Fibroblast of lung (primary cell): ENCODE data around the gene PHF14. TPM values are rescaled to one million over a fixed set of nuclear protein-coding genes. Genes with fewer than 3 reads are reported as not detected.
"Not testable (repeated sequence)": the region's sequence is repeated elsewhere in the genome, so short reads cannot be mapped to it uniquely, and the experiment has no call there.

Source experiments
- DNase-seq, 2 donors: peaks; one replicate each; pipeline versions ENCODE4 v3.0.0 to v3.0.0-alpha.2; 2010; ENCODE audit warnings: low read depth in 2 of 2
- H2AFZ ChIP-seq: 2 replicates; pipeline ENCODE4 v1.5.1; 2012; ENCODE audit warnings: low read length, control low read depth, inconsistent platforms
- H3K27ac ChIP-seq: 2 replicates; pipeline ENCODE4 v1.5.1; 2011; ENCODE audit warnings: low read length, control low read depth; ENCODE audit not compliant: insufficient read depth
- H3K27me3 ChIP-seq: 2 replicates; pipeline ENCODE4 v1.5.1; 2011; ENCODE audit warnings: mild to moderate bottlenecking, low read length; ENCODE audit not compliant: control insufficient read depth, insufficient read depth
- H3K36me3 ChIP-seq: 2 replicates; pipeline ENCODE4 v1.5.1; 2011; ENCODE audit warnings: low read length; ENCODE audit not compliant: control insufficient read depth, insufficient read depth
- H3K4me1 ChIP-seq: 2 replicates; pipeline ENCODE4 v1.5.1; 2011; ENCODE audit warnings: low read length; ENCODE audit not compliant: control insufficient read depth, insufficient read depth; ENCODE audit errors: extremely low read depth
- H3K4me2 ChIP-seq: 2 replicates; pipeline ENCODE4 v1.5.1; 2011; ENCODE audit warnings: low read length, control low read depth; ENCODE audit not compliant: insufficient read depth; ENCODE audit errors: extremely low read depth
- H3K4me3 ChIP-seq, 4 experiments: fragments of 200-600 bp in 1 of 4; sonication (generic) in 1 of 4; replicated peaks in 1 of 4; 2 replicates each; pipeline ENCODE4 v1.5.1; 2011 to 2016; ENCODE audit warnings: low read length in 4 of 4, low read depth in 3 of 4, mild to moderate bottlenecking in 3 of 4, control low read depth in 2 of 4, inconsistent platforms in 1 of 4, mixed read lengths in 1 of 4; ENCODE audit not compliant: insufficient read depth in 1 of 4; ENCODE audit errors: control extremely low read depth in 1 of 4
- H3K79me2 ChIP-seq: 2 replicates; pipeline ENCODE4 v1.5.1; 2012; ENCODE audit warnings: mild to moderate bottlenecking, low read length, inconsistent platforms; ENCODE audit not compliant: control insufficient read depth, insufficient read depth
- H3K9ac ChIP-seq: 2 replicates; pipeline ENCODE4 v1.5.1; 2011; ENCODE audit warnings: mild to moderate bottlenecking, low read length, control low read depth; ENCODE audit not compliant: insufficient read depth
- H3K9me3 ChIP-seq: 2 replicates; pipeline ENCODE4 v1.5.1; 2012; ENCODE audit warnings: low read depth, low read length; ENCODE audit not compliant: control insufficient read depth, insufficient read depth
- H4K20me1 ChIP-seq: 2 replicates; pipeline ENCODE4 v1.5.1; 2011; ENCODE audit warnings: low read length; ENCODE audit not compliant: control insufficient read depth, insufficient read depth; ENCODE audit errors: extremely low read depth
- EZH2 ChIP-seq: IDR thresholded peaks from 2 replicates; pipeline ENCODE4 v1.5.1; 2012; ENCODE audit warnings: low read length, control low read depth, mild to moderate bottlenecking; ENCODE audit errors: missing control alignments
- polyA plus RNA-seq, 2 donors: library from polyadenylated mRNA; depleted of rRNA in 1 of 2; stranded (reverse) in 1 of 2; unstranded in 1 of 2; fragments of >200 nt; gene quantifications; 2 replicates each; pipeline ENCODE4 v1.2.1, GENCODE V29; 2011 to 2012; ENCODE audit warnings: missing spikeins in 1 of 2
- total RNA-seq: library from RNA; depleted of rRNA; stranded (reverse); fragments of >200 nt; gene quantifications from 2 replicates; pipeline ENCODE4 v1.2.1, GENCODE V29; 2014
- TF ChIP-seq, protein P1 (sequence below), 2 donors: IDR thresholded peaks in 1 of 2; conservative IDR thresholded peaks in 1 of 2; 1 replicate in 1 of 2; 2 replicates in 1 of 2; pipeline ENCODE4 v1.5.1; 2011 to 2012; ENCODE audit warnings: low read length in 2 of 2, control low read depth in 1 of 2, inconsistent platforms in 1 of 2, low read depth in 1 of 2, mild to moderate bottlenecking in 1 of 2

The PHF14 gene
- total and polyA plus RNA-seq, 2 donors (not counting 1 experiment from before 2014, with no cell fraction given), result 18.8 to 29.6 TPM

DNA sequence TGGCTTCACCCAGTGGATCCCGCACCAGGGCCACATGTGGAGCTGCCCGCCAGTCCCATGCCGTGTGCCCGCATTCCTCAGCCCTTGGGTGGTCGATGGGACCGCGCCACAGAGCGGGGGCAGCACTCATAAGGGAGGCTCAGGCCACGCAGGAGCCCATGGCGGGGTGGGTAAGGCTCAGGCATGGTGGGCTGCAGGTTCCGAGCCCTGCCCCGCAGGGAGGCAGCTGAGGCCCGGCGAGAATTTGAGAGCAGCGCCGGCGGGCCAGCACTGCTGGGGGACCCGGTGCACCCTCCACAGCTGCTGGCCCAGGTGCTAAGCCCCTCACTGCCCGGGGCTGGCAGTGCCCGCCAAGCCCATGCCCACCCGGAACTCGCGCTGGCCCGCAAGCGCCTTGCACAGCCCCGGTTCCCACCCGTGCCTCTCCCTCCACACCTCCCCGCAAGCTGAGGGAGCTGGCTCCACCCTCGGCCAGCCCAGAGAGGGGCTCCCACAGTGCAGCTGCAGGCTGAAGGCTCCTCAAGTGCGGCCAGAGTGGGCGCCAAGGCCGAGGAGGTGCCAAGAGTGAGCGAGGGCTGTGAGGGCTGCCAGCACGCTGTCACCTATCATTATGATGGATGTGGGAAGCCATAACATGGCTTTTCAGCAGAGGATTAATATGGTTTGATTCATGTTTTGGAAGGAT, 22.0 kb downstream of the PHF14 start:
- H3K9ac ChIP-seq, H3K27me3 ChIP-seq, DNase-seq, H3K4me3 ChIP-seq, H3K79me2 ChIP-seq, H3K4me2 ChIP-seq, H3K27ac ChIP-seq, H3K9me3 ChIP-seq, H3K4me1 ChIP-seq, H2AFZ ChIP-seq, H4K20me1 ChIP-seq, H3K36me3 ChIP-seq: not testable (repeated sequence)

DNA sequence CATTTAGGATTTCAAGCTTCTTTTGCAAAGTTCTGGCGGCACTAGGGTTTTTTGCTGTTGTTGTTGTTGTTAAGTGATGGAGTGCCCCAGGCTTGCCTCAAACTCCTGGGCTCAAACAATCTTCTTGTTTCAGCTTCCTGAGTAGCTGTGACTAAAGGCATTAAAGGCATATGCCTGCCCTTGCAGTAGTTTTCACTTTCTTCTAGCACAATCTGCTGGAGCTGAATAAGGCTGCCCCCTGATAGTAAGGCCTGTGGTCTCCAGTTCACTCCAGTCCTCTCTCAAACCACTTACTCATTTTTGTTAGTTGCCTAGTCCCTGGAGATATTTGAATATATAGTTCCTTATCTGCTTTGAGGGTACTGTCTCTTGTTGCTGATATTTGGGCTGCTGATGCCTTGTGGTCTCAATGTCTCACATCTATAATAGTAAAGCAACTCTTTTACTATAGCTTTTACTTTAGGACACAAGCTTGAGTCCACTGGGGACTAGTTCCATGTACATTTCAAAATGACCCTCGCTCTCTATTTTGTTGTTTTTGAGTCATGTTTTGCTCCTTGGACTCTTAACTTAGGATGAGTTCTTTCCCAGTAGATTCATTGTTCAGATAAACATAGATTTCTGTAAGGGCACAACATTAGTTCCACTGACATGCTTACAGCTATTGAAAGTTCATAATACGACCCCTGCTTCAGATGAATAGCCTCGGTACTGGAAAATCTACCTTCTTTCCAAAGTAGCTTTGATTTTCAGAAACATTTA, 25.5 kb downstream of the PHF14 start:
- Histone ChIP-seq H3K9me3 (no peaks in the 10 kb centered on the region), H3K27ac (no peak overlapping the region), H3K4me2 (no peak overlapping the region), H3K4me3 (no peak overlapping the region), H3K27me3 (no peaks in the 10 kb centered on the region), H4K20me1 (no peaks in the 10 kb centered on the region), H3K4me1 (no peaks in the 10 kb centered on the region), H3K36me3 (no peaks in the 10 kb centered on the region), H3K9ac (no peak overlapping the region), H2AFZ (no peak overlapping the region), H3K79me2 (no peaks in the 10 kb centered on the region)
- DNase-seq, result peak in 1 of 2 donors; percentile 8
- TF ChIP-seq, protein P1, sequence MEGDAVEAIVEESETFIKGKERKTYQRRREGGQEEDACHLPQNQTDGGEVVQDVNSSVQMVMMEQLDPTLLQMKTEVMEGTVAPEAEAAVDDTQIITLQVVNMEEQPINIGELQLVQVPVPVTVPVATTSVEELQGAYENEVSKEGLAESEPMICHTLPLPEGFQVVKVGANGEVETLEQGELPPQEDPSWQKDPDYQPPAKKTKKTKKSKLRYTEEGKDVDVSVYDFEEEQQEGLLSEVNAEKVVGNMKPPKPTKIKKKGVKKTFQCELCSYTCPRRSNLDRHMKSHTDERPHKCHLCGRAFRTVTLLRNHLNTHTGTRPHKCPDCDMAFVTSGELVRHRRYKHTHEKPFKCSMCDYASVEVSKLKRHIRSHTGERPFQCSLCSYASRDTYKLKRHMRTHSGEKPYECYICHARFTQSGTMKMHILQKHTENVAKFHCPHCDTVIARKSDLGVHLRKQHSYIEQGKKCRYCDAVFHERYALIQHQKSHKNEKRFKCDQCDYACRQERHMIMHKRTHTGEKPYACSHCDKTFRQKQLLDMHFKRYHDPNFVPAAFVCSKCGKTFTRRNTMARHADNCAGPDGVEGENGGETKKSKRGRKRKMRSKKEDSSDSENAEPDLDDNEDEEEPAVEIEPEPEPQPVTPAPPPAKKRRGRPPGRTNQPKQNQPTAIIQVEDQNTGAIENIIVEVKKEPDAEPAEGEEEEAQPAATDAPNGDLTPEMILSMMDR (conservative IDR thresholded peaks at IDR 0.05 in 1 of 2, IDR thresholded peaks at IDR 0.05 in 1 of 2; ENCODE audit: low read depth in 1 of 2, low read length in 2 of 2), result no peak
- no peak for TF ChIP-seq EZH2

DNA sequence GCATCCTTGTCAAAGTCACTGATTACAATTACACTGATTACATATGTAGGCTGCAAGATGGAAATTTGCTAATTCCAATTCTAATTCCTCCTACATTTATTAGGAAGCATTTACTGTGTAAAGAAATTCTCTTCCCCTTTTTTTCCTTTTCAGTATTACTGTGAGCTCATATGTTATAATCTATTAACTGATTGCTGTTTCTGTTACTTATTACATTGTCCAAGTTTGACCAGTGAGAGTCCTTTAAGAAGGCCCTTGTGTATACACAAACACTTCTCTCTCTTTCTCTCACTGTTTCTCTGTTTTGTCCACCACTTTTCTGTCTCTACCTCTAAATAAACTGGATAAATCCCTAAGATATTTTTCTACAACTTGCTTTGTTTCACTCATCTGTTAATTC, 31.5 kb downstream of the PHF14 start:
- DNase-seq, result no peak
- Histone ChIP-seq H3K79me2 (no peaks in the 10 kb centered on the region), H3K9me3 (no peaks in the 10 kb centered on the region), H3K27me3 (no peaks in the 10 kb centered on the region), H3K27ac (no peak overlapping the region), H2AFZ (no peak overlapping the region), H3K4me3 (no peak overlapping the region), H3K36me3 (no peaks in the 10 kb centered on the region), H3K9ac (no peak overlapping the region), H3K4me2 (no peak overlapping the region), H4K20me1 (no peaks in the 10 kb centered on the region), H3K4me1 (no peaks in the 10 kb centered on the region)
- TF ChIP-seq EZH2, result no peak
- TF ChIP-seq, protein P1 (conservative IDR thresholded peaks at IDR 0.05 in 1 of 2, IDR thresholded peaks at IDR 0.05 in 1 of 2; ENCODE audit: low read depth in 1 of 2, low read length in 2 of 2), result no peak
